Colon (tissue), 2 donors: ENCODE data around the gene PDE2A.

Experiments
- FAIRE-seq: peaks from 2 replicates; lab custom pipeline; 2012; peaks lifted over from hg19 to GRCh38; lab: Jason Lieb, UNC
- donor health status: control.
- donor health status: control.

Gene PDE2A

GRCh38 chr11:72655896-72656464, 18.2 kb downstream of the PDE2A start:
- FAIRE-seq, result no peak

DNA sequence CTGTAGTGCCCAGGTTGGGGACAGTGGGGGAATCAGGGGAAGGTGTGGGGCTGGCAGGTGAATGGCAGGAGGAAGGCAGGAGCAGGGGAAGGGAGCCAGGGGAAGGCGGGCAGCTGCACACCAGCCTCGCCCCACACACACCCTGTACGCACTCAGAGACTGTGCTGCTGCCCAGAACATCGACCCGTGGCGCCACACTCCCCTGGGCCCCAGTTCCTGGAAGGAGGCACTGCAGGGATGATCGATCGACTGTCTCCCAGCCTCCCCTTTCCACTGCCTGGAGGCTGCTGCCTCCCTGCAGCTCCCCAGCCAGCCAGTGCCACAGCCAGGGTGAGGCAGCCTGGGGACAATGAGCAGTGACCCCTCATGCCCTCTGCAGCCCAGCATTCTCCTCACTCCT, 19.2 kb downstream of the PDE2A start:
- FAIRE-seq, result no peak

- FAIRE-seq, result no peak
Observed at GRCh38 chr11:72653649-72654048, 20.6 kb downstream of the PDE2A start.

GRCh38 chr11:72652873-72653630, 21.2 kb downstream of the PDE2A start:
- no peak for FAIRE-seq

- FAIRE-seq, result no peak
Observed at GRCh38 chr11:72652133-72652532, 22.1 kb downstream of the PDE2A start.

GRCh38 chr11:72649215-72649976, 24.8 kb downstream of the PDE2A start:
- FAIRE-seq, result no peak

- no peak for FAIRE-seq
Observed at GRCh38 chr11:72648384-72649136, 25.7 kb downstream of the PDE2A start.

DNA sequence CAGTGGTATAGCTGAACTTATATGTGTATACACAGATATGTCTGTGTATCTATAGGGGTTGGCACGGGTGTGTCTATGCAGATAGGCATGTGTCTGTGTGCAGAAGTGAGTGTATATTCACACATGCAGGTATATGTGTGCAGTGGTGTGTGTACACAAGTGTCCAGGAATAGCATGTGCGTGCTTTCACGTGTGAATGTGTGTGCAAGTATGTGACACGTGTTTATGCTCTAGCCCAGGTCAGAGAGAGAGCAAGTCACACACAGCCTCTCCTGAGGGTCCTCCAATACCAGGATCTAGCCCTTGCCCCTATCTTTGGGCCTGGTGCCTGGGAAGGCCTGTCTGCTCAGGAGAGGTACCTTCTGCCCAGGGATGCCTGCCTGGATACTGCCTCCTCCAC, 26.3 kb downstream of the PDE2A start:
- no peak for FAIRE-seq

DNA sequence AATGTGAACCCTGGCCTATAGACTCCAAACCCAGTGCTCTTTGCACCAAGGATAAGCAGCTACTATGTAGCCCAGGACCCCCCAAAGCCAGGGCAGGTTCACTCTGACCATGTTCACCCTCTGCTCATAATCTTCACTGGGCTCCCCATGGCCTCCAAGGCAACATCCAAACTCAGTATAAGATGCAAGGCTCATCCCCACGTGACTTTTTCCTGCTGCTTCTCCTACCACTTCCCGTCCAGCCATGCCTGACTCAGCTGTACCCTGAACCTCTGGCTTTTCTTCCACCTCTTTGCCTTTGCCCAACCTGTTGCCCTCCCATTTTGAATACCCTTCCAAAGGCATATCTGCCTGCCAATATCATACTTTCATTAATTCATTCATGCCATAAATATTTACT, 27.8 kb downstream of the PDE2A start:
- no peak for FAIRE-seq

GRCh38 chr11:72646024-72646423, 28.2 kb downstream of the PDE2A start:
- FAIRE-seq, result no peak

GRCh38 chr11:72643547-72643946, 30.7 kb downstream of the PDE2A start:
- no peak for FAIRE-seq

GRCh38 chr11:72642884-72643522, 31.2 kb downstream of the PDE2A start:
- FAIRE-seq, result no peak

DNA sequence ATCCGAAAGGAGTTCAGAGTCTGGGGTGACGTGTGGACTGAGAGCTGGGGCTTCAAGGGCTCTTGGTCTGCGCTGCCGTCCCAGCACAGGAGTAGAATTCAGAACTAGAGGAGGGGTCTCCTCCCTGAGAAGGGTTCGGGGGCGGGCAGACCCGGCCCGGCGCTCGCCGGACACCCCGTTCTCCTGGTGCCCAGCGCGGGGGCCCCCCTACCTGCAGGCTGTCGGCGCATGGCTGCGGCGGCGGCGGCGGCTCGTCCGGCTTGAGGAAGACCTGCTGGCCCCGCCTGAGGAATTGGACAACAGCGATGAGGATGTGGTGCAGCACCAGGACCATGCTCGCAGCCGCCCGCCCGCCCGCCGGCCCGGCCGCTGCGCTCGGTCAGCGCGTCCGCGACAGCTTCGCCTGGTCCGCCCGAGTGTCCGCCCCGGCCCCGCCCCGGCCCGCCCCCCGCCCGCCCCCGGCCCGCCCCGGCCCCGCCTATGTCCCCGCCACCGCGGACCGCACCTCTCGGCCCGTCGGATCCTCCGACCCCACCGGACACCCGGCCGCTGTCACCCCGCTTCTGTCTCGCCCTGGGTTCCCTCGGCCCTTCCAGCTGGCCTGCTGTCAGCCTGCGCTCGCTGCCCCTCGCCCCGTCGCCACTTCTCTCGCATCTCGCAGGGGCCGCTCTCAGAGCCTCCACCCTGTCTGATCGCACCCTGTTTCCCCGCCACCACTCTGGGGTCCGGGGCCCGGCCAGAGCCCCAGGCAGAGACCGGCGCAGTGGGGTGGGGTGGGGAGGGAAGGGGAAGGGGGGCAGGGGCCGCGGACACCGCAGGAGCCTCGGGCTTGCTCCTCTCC, 32.0 kb downstream of the PDE2A start:
- no peak for FAIRE-seq

DNA sequence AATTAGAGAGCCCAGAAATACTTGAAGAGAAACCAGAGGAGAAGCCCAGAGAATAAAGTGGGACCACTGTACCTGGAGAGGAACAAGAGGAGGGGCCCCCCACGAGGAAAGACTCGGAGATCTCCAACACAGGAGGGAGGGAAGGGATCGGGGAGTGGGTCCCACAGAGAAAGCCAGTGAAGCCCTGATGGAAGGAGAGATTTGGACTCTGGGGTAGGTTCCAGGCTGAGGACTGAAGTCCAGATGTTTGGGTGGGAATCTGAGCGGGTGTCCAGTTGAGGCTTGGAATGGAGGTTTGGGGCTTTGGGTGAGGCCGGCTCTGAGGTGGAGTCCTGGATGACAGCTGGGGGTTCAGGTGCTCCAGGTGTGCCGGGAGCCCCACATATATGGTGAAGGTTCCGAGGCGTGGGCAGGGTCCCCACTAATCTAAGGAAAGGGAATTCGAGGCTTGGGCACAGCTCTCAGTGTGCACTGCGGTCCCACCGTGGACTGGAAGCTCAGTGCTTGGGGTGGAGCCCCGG, 32.6 kb downstream of the PDE2A start:
- FAIRE-seq, result no peak

GRCh38 chr11:72639502-72640375, 34.5 kb downstream of the PDE2A start:
- FAIRE-seq, result no peak

- no peak for FAIRE-seq
Observed at GRCh38 chr11:72637926-72638325, 36.3 kb downstream of the PDE2A start.

GRCh38 chr11:72637198-72637597, 37.0 kb downstream of the PDE2A start:
- FAIRE-seq, result no peak

DNA sequence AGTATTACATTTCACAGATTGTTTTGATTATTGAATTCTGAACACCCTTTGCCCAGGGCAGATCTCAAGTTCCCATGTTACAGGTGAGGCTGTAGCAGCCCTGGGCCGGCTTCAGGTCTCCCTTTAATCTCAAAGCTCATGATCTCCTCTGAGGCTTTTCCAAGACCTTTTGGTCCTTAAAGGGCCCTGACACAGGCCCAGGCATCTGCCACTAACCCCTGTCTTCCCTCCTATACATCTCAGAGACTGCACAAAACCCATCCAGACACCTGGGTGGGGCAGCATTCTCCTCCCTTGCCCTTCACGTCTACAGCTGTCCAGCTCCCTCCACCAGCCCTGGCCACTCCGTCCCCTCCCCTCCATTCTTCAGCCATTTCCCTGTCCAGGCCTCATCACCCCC, 37.8 kb downstream of the PDE2A start:
- no peak for FAIRE-seq

- FAIRE-seq, result no peak
Observed at GRCh38 chr11:72635933-72636332, 38.3 kb downstream of the PDE2A start.
